GM18505 (cell line): ENCODE measurements around the gene BABAM2.
"Not testable (repeated sequence)": the region's sequence is repeated elsewhere in the genome, so short reads cannot be mapped to it uniquely, and the experiment has no call there.

Experiments used
- ATAC-seq: cut with Tn5 transposase; IDR thresholded peaks from one replicate; pipeline ENCODE4 v1.9.1; 2021; ENCODE audit not compliant: unreplicated experiment
- POLR2A ChIP-seq: IDR thresholded peaks from 4 replicates; pipeline ENCODE4 v1.6.1; 2011; ENCODE audit warnings: borderline replicate concordance; ENCODE audit not compliant: insufficient read depth, insufficient read length; ENCODE audit errors: extremely low read depth

BABAM2 gene

GRCh38 chr2:28369358-28369757, 478.8 kb downstream of the BABAM2 start:
- no peak for TF ChIP-seq POLR2A
- ATAC-seq, result no peak

GRCh38 chr2:28370354-28370753, 479.8 kb downstream of the BABAM2 start:
- TF ChIP-seq POLR2A, result no peak
- no peak for ATAC-seq

- not testable (repeated sequence) for ATAC-seq
These were observed 481.2 kb downstream of the BABAM2 start for GRCh38 chr2:28371728-28372127.

GRCh38 chr2:28373854-28374253, 483.3 kb downstream of the BABAM2 start:
- ATAC-seq, result no peak
- TF ChIP-seq POLR2A, result no peak

- TF ChIP-seq POLR2A, result no peak
- no peak for ATAC-seq
These were observed 483.8 kb downstream of the BABAM2 start for GRCh38 chr2:28374331-28374730.

GRCh38 chr2:28375236-28375635, 484.7 kb downstream of the BABAM2 start:
- TF ChIP-seq POLR2A, result no peak
- no peak for ATAC-seq

- ATAC-seq, result no peak
- no peak for TF ChIP-seq POLR2A
These were observed 485.5 kb downstream of the BABAM2 start for GRCh38 chr2:28375742-28376631.

GRCh38 chr2:28377195-28377816, 486.8 kb downstream of the BABAM2 start:
- ATAC-seq, result no peak
- no peak for TF ChIP-seq POLR2A

- no peak for TF ChIP-seq POLR2A
These were observed 487.6 kb downstream of the BABAM2 start for GRCh38 chr2:28377984-28378678.

GRCh38 chr2:28378679-28379584, 488.4 kb downstream of the BABAM2 start:
- ATAC-seq, result no peak
- no peak for TF ChIP-seq POLR2A

More at GRCh38 chr2:28377984-28378678, 487.6 kb downstream of the BABAM2 start:
- no peak for ATAC-seq

- no peak for TF ChIP-seq POLR2A
- ATAC-seq, result no peak
These were observed 489.7 kb downstream of the BABAM2 start for GRCh38 chr2:28380219-28380618.

- no peak for ATAC-seq
These were observed 491.0 kb downstream of the BABAM2 start for GRCh38 chr2:28381225-28382180.

More at GRCh38 chr2:28381225-28382180, 491.0 kb downstream of the BABAM2 start:
- TF ChIP-seq POLR2A, result no peak
